ENCODE data around the gene ZNF213.
A peak's percentile ranks its signal among the peaks of the same experiment; 100 is the strongest.
"Not testable (repeated sequence)": the region's sequence is repeated elsewhere in the genome, so short reads cannot be mapped to it uniquely, and the experiment has no call there.

ZNF213 gene

GRCh38 chr16:3148256-3149192 lies 13.7 kb downstream of the ZNF213 start:
- no peak for DNase-seq (ENCODE audit: low read depth, low spot score)

- no peak for DNase-seq (ENCODE audit: low read depth, low spot score)
Measured at GRCh38 chr16:3149193-3149530, 14.3 kb downstream of the ZNF213 start.

GRCh38 chr16:3149630-3150345 lies 15.0 kb downstream of the ZNF213 start:
- DNase-seq (ENCODE audit: low read depth, low spot score) = peak; percentile 83

- DNase-seq (ENCODE audit: low read depth, low spot score) = peak; percentile 99
Measured at GRCh38 chr16:3150346-3151218, 15.8 kb downstream of the ZNF213 start.

- no peak for DNase-seq (ENCODE audit: low read depth, low spot score)
Measured at GRCh38 chr16:3152027-3152276, 17.1 kb downstream of the ZNF213 start.

- DNase-seq (ENCODE audit: low read depth, low spot score) = peak; percentile 98
Measured at GRCh38 chr16:3152277-3152990, 17.6 kb downstream of the ZNF213 start.

GRCh38 chr16:3152991-3153368 lies 18.2 kb downstream of the ZNF213 start:
- DNase-seq (ENCODE audit: low read depth, low spot score) = no peak

GRCh38 chr16:3155181-3155580 lies 20.4 kb downstream of the ZNF213 start:
- DNase-seq (ENCODE audit: low read depth, low spot score) = no peak

GRCh38 chr16:3155972-3156371 lies 21.1 kb downstream of the ZNF213 start:
- no peak for DNase-seq (ENCODE audit: low read depth, low spot score)

GRCh38 chr16:3157229-3158025 lies 22.6 kb downstream of the ZNF213 start:
- peak; percentile 98 for DNase-seq (ENCODE audit: low read depth, low spot score)

- DNase-seq (ENCODE audit: low read depth, low spot score) = peak; percentile 63
Measured at GRCh38 chr16:3158026-3158509, 23.2 kb downstream of the ZNF213 start.

- DNase-seq (ENCODE audit: low read depth, low spot score) = peak; percentile 92
Measured at GRCh38 chr16:3158510-3159314, 23.9 kb downstream of the ZNF213 start.

- peak; percentile 63 for DNase-seq (ENCODE audit: low read depth, low spot score)
Measured at GRCh38 chr16:3161235-3162018, 26.6 kb downstream of the ZNF213 start.

- no peak for DNase-seq (ENCODE audit: low read depth, low spot score)
Measured at GRCh38 chr16:3164121-3164991, 29.5 kb downstream of the ZNF213 start.

- no peak for DNase-seq (ENCODE audit: low read depth, low spot score)
Measured at GRCh38 chr16:3165111-3165822, 30.4 kb downstream of the ZNF213 start.

GRCh38 chr16:3166505-3166886 lies 31.7 kb downstream of the ZNF213 start:
- DNase-seq (ENCODE audit: low read depth, low spot score) = no peak

- DNase-seq (ENCODE audit: low read depth, low spot score) = not testable (repeated sequence)
Measured at GRCh38 chr16:3168729-3169128, 33.9 kb downstream of the ZNF213 start.

All from ELF-1 (cell line).